DOHH2 (cell line): Measurements from ENCODE around the gene LTC4S.

Source experiments
- CTCF ChIP-seq: fragments of 200-600 bp; sonication (generic); IDR thresholded peaks from one replicate; pipeline ENCODE4 v1.5.1; 2014; ENCODE audit warnings: antibody characterized with exemption, mild to moderate bottlenecking, low read depth, low read length; ENCODE audit not compliant: poor library complexity, severe bottlenecking
- EZH2phosphoT487 ChIP-seq: fragments of 200-600 bp; sonication (generic); IDR thresholded peaks from 2 replicates; pipeline ENCODE4 v1.6.1; 2017; ENCODE audit warnings: borderline replicate concordance, mild to moderate bottlenecking, antibody characterized with exemption, low read length, moderate library complexity, mixed read lengths

GRCh38 chr5:179768326-179769085, 25.3 kb upstream of the LTC4S start:
- TF ChIP-seq CTCF (no peak), EZH2phosphoT487 (no peak)
